ENCODE data around the gene ARHGEF39.
"Not testable (repeated sequence)": the region's sequence is repeated elsewhere in the genome, so short reads cannot be mapped to it uniquely, and the experiment has no call there.

The ARHGEF39 gene

GRCh38 chr9:35650341-35651158 lies 14.4 kb downstream of the ARHGEF39 start, which contains the start of gene SIT1:
SIT1 (minus strand) TSS chr9:35650931; CDS start chr9:35650853, 78 bp downstream.
- no peak for DNase-seq (ENCODE audit: low read depth)

- no peak for DNase-seq (ENCODE audit: low read depth)
These were observed 15.3 kb downstream of the ARHGEF39 start for GRCh38 chr9:35649431-35650340.

- DNase-seq (ENCODE audit: low read depth) = peak; percentile 77
These were observed 18.3 kb downstream of the ARHGEF39 start for GRCh38 chr9:35646533-35647265.

GRCh38 chr9:35646153-35646532 lies 18.9 kb downstream of the ARHGEF39 start:
- DNase-seq (ENCODE audit: low read depth) = no peak

- DNase-seq (ENCODE audit: low read depth) = not testable (repeated sequence)
These were observed 19.3 kb downstream of the ARHGEF39 start for GRCh38 chr9:35645736-35646135.

- no peak for DNase-seq (ENCODE audit: low read depth)
These were observed 21.9 kb downstream of the ARHGEF39 start for GRCh38 chr9:35643046-35643445.

- DNase-seq (ENCODE audit: low read depth) = not testable (repeated sequence)
These were observed 23.5 kb downstream of the ARHGEF39 start for GRCh38 chr9:35641478-35641877.

GRCh38 chr9:35640431-35640830 lies 24.6 kb downstream of the ARHGEF39 start:
- DNase-seq (ENCODE audit: low read depth) = not testable (repeated sequence)

GRCh38 chr9:35639631-35640030 lies 25.4 kb downstream of the ARHGEF39 start:
- no peak for DNase-seq (ENCODE audit: low read depth)

GRCh38 chr9:35639225-35639624 lies 25.8 kb downstream of the ARHGEF39 start:
- not testable (repeated sequence) for DNase-seq (ENCODE audit: low read depth)

- DNase-seq (ENCODE audit: low read depth) = not testable (repeated sequence)
These were observed 26.2 kb downstream of the ARHGEF39 start for GRCh38 chr9:35638751-35639150.

- DNase-seq (ENCODE audit: low read depth) = not testable (repeated sequence)
These were observed 27.5 kb downstream of the ARHGEF39 start for GRCh38 chr9:35637427-35637955.

- not testable (repeated sequence) for DNase-seq (ENCODE audit: low read depth)
These were observed 28.1 kb downstream of the ARHGEF39 start for GRCh38 chr9:35636877-35637246.

- no peak for DNase-seq (ENCODE audit: low read depth)
These were observed 28.7 kb downstream of the ARHGEF39 start for GRCh38 chr9:35636135-35636876.

- no peak for DNase-seq (ENCODE audit: low read depth)
These were observed 29.3 kb downstream of the ARHGEF39 start for GRCh38 chr9:35635730-35636129.

- DNase-seq (ENCODE audit: low read depth) = no peak
These were observed 35.4 kb downstream of the ARHGEF39 start for GRCh38 chr9:35629597-35629996.

GRCh38 chr9:35628389-35628991 lies 36.5 kb downstream of the ARHGEF39 start:
- no peak for DNase-seq (ENCODE audit: low read depth)

GRCh38 chr9:35627575-35627974 lies 37.4 kb downstream of the ARHGEF39 start:
- DNase-seq (ENCODE audit: low read depth) = no peak

- no peak for DNase-seq (ENCODE audit: low read depth)
These were observed 45.2 kb downstream of the ARHGEF39 start for GRCh38 chr9:35619800-35620158.

GRCh38 chr9:35618854-35619799 lies 45.9 kb downstream of the ARHGEF39 start:
- no peak for DNase-seq (ENCODE audit: low read depth)
